Measurements from ENCODE around the gene SERPINE3.

DNA sequence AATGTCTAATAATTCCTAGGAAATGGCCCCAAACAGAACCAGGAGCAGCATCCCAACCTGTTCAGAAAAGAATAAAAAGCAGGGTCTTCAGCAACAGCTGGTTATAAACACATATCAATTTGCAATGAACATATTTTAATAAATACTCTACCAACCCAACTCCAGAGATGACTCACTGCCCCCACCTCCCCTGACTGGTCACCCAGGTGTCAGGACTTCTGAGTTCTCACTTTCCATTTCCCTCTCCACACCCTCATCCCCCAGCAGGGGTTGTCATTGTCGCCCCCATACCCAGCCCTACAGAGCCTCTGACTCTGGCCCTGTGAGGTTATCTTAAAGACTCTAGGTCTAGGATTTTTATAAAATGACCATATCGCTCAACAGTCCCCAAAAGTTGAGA, 6.9 kb downstream of the SERPINE3 start:
- no peak for TF ChIP-seq EZH2 (IDR thresholded peaks at IDR 0.05)
- TF ChIP-seq FOXP2 (optimal IDR thresholded peaks at IDR 0.05; ENCODE audit: control extremely low read depth, extremely low read length, insufficient read depth): no peak
- no peak for TF ChIP-seq POLR2AphosphoS5 (IDR thresholded peaks at IDR 0.05; ENCODE audit: borderline replicate concordance, low read depth, low read length)

All from SK-N-MC (cell line).